GM15510 (cell line): ENCODE measurements around the gene KIF2A.

Source experiments
- POLR2A ChIP-seq: IDR thresholded peaks from 3 replicates; pipeline ENCODE4 v1.6.1; 2011; ENCODE audit warnings: borderline replicate concordance; ENCODE audit not compliant: insufficient read length; ENCODE audit errors: extremely low read depth

The KIF2A gene

DNA sequence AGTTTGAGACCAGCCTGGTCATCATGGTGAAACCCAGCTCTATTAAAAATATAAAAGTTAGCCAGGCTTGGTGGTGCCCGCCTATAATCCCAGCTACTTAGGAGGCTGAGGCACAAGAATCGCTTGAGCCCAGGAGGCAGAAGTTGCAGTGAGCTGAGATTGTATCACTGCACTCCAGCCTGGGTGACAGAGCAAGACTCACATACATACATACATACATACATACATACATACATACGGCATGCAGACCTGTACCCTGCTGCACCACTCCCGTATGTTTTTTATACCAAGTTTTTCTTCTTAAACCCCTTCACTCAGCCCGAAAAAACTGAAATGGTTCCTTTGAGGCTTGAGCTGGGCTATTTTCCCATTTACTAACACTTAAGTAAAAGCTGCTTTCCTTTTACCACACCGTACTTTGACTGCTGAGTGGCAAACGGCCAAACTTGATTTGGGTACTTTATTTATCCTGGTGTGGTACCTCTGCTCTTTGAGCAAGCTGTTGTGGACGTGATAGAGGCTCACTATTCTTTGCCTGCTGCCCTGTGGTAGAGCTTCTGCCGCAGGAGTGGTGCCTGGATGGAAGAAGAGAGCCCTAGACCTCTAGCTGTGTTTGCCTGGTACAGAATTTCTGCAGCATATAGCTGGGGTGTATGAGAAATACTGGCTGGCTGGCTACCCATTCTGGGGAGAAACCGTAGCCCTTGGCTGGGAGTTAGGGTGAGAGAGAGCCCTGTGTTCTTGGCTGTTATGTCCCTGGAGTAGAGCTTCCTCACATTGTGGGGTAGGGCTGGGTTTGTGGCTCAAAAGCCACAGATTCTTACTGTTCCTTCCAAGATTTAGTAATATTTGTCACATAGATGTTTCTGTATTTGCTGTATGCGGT lies 126.0 kb downstream of the KIF2A start:
- no peak for TF ChIP-seq POLR2A

DNA sequence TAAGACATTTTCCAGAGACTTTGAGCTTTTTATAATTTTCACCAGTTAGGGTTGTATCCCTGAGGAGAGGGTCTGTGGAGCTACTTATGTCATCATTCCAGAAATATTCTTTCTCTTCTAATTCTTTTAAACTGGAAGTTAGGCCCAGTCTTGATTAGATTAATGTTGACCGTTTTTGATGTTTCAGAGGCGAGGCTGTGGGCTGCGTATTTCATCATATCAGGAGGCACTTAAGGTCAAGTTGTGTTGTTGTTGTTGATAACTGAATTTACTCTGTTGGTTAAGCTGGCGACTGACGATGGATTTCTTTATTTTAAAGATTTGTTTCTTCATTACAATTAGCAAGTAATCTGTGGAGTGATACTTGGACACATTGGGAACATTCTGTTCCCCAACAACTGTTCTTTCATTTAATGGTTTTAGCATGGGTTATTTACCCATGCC lies 126.6 kb downstream of the KIF2A start:
- no peak for TF ChIP-seq POLR2A
